PC-9 (cell line): Measurements from ENCODE around the gene TSHZ2. TPM values are rescaled to one million over a fixed set of nuclear protein-coding genes. Genes with fewer than 3 reads are reported as not detected.

Source experiments
- BruUV-seq: library from RNA; stranded (reverse); fragments of 400-500 nt; replicated peaks from 2 replicates; lab custom pipeline; 2021; lab: Mats Ljungman, UMichigan
- CTCF ChIA-PET: fragments of 300-600 bp; sonication (Branson Sonifier 250); formaldehyde crosslinking; loops from one replicate; lab custom pipeline; 2022; ENCODE audit warnings: antibody characterized with exemption; lab: Charles Lee
- POLR2A ChIA-PET: fragments of 300-600 bp; sonication (Branson Sonifier 250); formaldehyde crosslinking; loops from one replicate; lab custom pipeline; 2022; ENCODE audit warnings: antibody characterized with exemption; ENCODE audit not compliant: unreplicated experiment; lab: Charles Lee
- DNase-seq, 2 experiments: peaks; one replicate each; pipeline versions ENCODE4 v3.0.0 to v3.0.0-alpha.2; 2015 to 2022; ENCODE audit warnings: mixed read lengths in 1 of 2
- H2AFZ ChIP-seq: fragments of 200-600 bp; sonication (generic); 2 replicates; pipeline ENCODE4 v1.8.1; 2017; ENCODE audit warnings: antibody characterized with exemption
- H3F3A ChIP-seq: fragments of 200-600 bp; sonication (generic); 2 replicates; pipeline ENCODE4 v1.8.1; 2017; ENCODE audit warnings: antibody characterized with exemption, mild to moderate bottlenecking, low read depth; ENCODE audit not compliant: insufficient read depth
- H3K27ac ChIP-seq: fragments of 200-600 bp; sonication (generic); 2 replicates; pipeline ENCODE4 v1.6.1; 2016; ENCODE audit warnings: mixed run types
- H3K27me3 ChIP-seq: fragments of 200-600 bp; sonication (generic); 2 replicates; pipeline ENCODE4 v1.6.1; 2016; ENCODE audit warnings: low read depth, mixed run types; ENCODE audit not compliant: insufficient read depth
- H3K36me3 ChIP-seq: fragments of 200-600 bp; sonication (generic); 2 replicates; pipeline ENCODE4 v1.6.1; 2016; ENCODE audit warnings: low read depth, mixed run types
- H3K4me1 ChIP-seq: fragments of 200-600 bp; sonication (generic); replicated peaks from 2 replicates; pipeline ENCODE4 v1.6.1; 2016; ENCODE audit warnings: mixed run types; ENCODE audit not compliant: insufficient read depth
- H3K4me2 ChIP-seq: fragments of 200-600 bp; sonication (generic); 2 replicates; pipeline ENCODE4 v1.6.1; 2017; ENCODE audit warnings: mixed run types
- H3K4me3 ChIP-seq: fragments of 200-600 bp; sonication (generic); 2 replicates; pipeline ENCODE4 v1.6.1; 2016; ENCODE audit warnings: mixed run types
- H3K79me2 ChIP-seq: fragments of 200-600 bp; sonication (generic); 2 replicates; pipeline ENCODE4 v1.6.1; 2017; ENCODE audit warnings: low read depth, mixed run types
- H3K9me2 ChIP-seq: fragments of 200-600 bp; sonication (generic); 2 replicates; pipeline ENCODE4 v1.8.1; 2017; ENCODE audit warnings: mild to moderate bottlenecking; ENCODE audit not compliant: insufficient read depth
- H3K9me3 ChIP-seq: fragments of 200-600 bp; sonication (generic); 2 replicates; pipeline ENCODE4 v1.8.1; 2016; ENCODE audit warnings: low read depth; ENCODE audit not compliant: insufficient read depth
- H4K20me1 ChIP-seq: fragments of 200-600 bp; sonication (generic); 2 replicates; pipeline ENCODE4 v1.8.1; 2017; ENCODE audit not compliant: insufficient read depth
- CTCF ChIP-seq: fragments of 200-600 bp; sonication (generic); conservative IDR thresholded peaks from 2 replicates; pipeline ENCODE4 v1.6.1; 2017; ENCODE audit warnings: mixed run types, antibody characterized with exemption, mild to moderate bottlenecking, moderate library complexity
- EZH2 ChIP-seq: fragments of 200-600 bp; sonication (generic); IDR thresholded peaks from 2 replicates; pipeline ENCODE4 v1.8.0; 2017; ENCODE audit warnings: antibody characterized with exemption, low read depth
- intact Hi-C: fragments of 100-400 bp; cut with micrococcal nuclease; formaldehyde crosslinking; loops from one replicate; pipeline ENCODE4 v1.10.0; 2022; ENCODE audit not compliant: unreplicated experiment
- total RNA-seq: library from RNA; stranded (reverse); gene quantifications from 2 replicates; pipeline ENCODE4 v1.2.3, GENCODE V29; 2021

TSHZ2 gene
- total RNA-seq, 1 experiment from 2014 or later = not detected

- H3K79me2 ChIP-seq = no peaks in the 10 kb centered on the region
- H3K4me1 ChIP-seq = no peaks in the 10 kb centered on the region
- no peak overlapping the region for H3K4me3 ChIP-seq
- no peak overlapping the region for H3K27ac ChIP-seq
- H2AFZ ChIP-seq = no peak overlapping the region
- no peaks in the 10 kb centered on the region for H3F3A ChIP-seq
- no TSS peak for BruUV-seq
- no peaks in the 10 kb centered on the region for H4K20me1 ChIP-seq
- H3K9me3 ChIP-seq = 0 out of 2 replicates have a peak, but pooled peaks cover 4% of the 10 kb centered on the region
- H3K27me3 ChIP-seq = peaks cover 35% of the 10 kb centered on the region
- no peaks in the 10 kb centered on the region for H3K9me2 ChIP-seq
- TF ChIP-seq CTCF (no peak), EZH2 (no peak)
- no peaks in the 10 kb centered on the region for H3K36me3 ChIP-seq
- intact Hi-C loops = no loop called here
- POLR2A ChIA-PET = no interaction called here
- CTCF ChIA-PET = no interaction called here
- no peak overlapping the region for H3K4me2 ChIP-seq
- no peak for DNase-seq
Measured at GRCh38 chr20:52941808-52942207, 30.4 kb upstream of the TSHZ2 start.

GRCh38 chr20:52943185-52943841 lies 28.8 kb upstream of the TSHZ2 start:
- Histone ChIP-seq H3F3A (no peaks in the 10 kb centered on the region), H2AFZ (no peak overlapping the region), H3K4me2 (no peak overlapping the region), H3K4me1 (no peaks in the 10 kb centered on the region), H3K27ac (no peak overlapping the region), H3K4me3 (no peak overlapping the region), H3K9me3 (0 out of 2 replicates have a peak, but pooled peaks cover 4% of the 10 kb centered on the region), H3K9me2 (no peaks in the 10 kb centered on the region), H3K27me3 (peaks cover 23% of the 10 kb centered on the region), H3K36me3 (no peaks in the 10 kb centered on the region), H3K79me2 (no peaks in the 10 kb centered on the region), H4K20me1 (no peaks in the 10 kb centered on the region)
- DNase-seq = no peak
- CTCF ChIA-PET = no interaction called here
- intact Hi-C loops = no loop called here
- no TSS peak for BruUV-seq
- TF ChIP-seq EZH2 (no peak), CTCF (no peak)
- POLR2A ChIA-PET = interaction anchor here (0.7 kb wide), 1 partner anchor 252 kb away, joined by 3 read pairs; no protein-coding TSS in a partner anchor

- Histone ChIP-seq H3K9me3 (0 out of 2 replicates have a peak, but pooled peaks cover 4% of the 10 kb centered on the region), H3K4me1 (no peaks in the 10 kb centered on the region), H3K9me2 (no peaks in the 10 kb centered on the region), H3F3A (no peaks in the 10 kb centered on the region), H3K4me3 (no peak overlapping the region), H3K79me2 (no peaks in the 10 kb centered on the region), H3K27ac (no peak overlapping the region), H4K20me1 (no peaks in the 10 kb centered on the region), H3K36me3 (no peaks in the 10 kb centered on the region), H2AFZ (no peak overlapping the region), H3K4me2 (no peak overlapping the region), H3K27me3 (peaks cover 10% of the 10 kb centered on the region)
- TF ChIP-seq CTCF = no peak
- no peak for TF ChIP-seq EZH2
- no TSS peak for BruUV-seq
- DNase-seq = no peak
- CTCF ChIA-PET = no interaction called here
- POLR2A ChIA-PET = no interaction called here
- intact Hi-C loops = no loop called here
Measured at GRCh38 chr20:52945268-52945667, 26.9 kb upstream of the TSHZ2 start.
